Stimulated activated CD8-positive, alpha-beta memory T cell treated with anti-CD3 and anti-CD28 coated beads, Interleukin-7, amount 100 ng/mL, for 48 hours (primary cell): Measurements from ENCODE around the gene GNAT2.
"Not testable (repeated sequence)": the region's sequence is repeated elsewhere in the genome, so short reads cannot be mapped to it uniquely, and the experiment has no call there.

ENCODE experiments used
- DNase-seq, 2 donors: peaks; one replicate each; pipeline ENCODE4 v3.0.0-alpha.2; 2020; ENCODE audit warnings: low read depth in 1 of 2; ENCODE audit errors: extremely low read depth in 1 of 2

GNAT2 gene

DNA sequence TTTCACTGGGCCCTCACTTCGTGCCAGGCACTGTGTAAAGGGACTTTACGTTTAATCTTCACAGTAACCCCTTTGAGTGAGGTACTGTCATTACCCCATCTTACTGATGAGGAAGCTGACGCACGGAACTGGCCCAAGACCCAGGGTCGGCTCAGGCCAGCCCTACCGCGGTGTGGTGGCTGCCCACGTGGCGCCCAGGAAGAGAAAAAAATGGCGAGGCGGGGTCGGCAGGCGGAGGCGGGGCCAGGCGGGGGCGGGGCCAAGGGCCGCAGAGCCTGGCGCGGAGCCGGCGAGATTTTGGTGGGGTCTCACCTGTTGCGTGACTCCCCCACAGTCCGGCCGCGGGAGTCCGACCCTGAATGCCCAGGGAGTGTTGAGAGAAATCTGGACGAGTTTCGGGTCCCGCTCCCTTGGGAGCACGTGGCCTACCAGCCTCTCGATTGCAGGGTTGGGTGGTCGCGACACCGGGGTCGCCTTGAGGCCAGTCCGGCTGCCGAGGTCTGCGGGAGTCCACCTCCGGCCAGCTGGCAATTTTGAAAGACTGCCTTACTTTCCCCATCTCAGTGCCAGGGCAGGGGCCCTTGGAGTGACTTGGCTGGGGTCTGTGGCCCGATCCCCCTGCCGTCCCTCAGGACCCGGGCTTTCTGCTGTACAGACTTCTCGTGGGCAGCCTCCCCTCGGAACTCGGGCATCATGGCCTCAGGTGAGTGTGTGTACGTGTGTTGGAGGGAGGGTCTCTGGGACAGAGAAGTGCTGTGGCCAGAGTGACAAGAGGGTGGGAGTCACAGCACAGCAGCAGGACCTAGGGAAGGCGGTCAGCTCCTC, at the start of gene GNAT2, which contains the start of gene AMPD2:
GNAT2 (minus strand) TSS at position 41 of the 825 bp plus-strand sequence. CDS start 6,746 bp downstream, outside the sequence.
AMPD2 (plus strand) TSS at position 262 of the 825 bp plus-strand sequence. CDS start 1,339 bp downstream, outside the sequence.
- DNase-seq, result peak; percentile 63 to 65

- no peak for DNase-seq
These were observed 48.8 kb upstream of the GNAT2 start for GRCh38 chr1:109668123-109668775.

DNA sequence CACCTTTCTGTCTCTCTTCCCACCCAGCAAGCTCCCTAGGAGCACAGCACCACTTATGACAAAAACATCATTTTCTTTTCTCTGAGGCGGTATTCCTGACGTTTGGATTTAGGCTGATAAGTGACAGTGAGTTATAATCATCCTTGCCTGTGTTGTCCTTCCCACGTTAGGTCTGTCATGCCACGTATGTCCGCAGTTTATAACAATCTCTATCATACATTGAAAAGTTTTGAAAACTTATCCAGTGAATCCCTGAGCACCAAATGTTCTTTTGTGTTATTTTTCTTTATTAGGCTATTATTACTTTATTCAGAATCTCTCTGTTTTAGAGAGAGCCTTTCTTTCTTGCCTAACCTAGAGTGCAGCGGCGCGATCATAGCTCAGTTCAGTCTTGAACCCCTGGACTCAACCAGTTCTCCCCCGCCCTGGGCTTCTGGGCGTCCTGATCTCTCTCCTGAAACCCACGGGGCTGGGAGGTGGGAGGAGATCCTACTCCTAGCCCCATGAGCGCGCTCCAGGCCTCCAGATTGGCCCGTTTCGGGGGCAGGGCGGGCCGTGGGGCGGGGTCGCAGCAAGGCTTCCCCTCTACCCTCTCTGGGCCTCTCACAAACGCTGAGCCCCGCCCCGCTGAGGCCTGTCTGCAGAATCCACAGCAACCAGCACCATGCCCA, 48.2 kb upstream of the GNAT2 start, which contains the start of gene GSTM2:
GSTM2 (plus strand) TSS at position 606 of the 671 bp plus-strand sequence; CDS start at position 665, 59 bp downstream.
- DNase-seq, result peak; percentile 67 to 77

GRCh38 chr1:109664671-109665070, 45.3 kb upstream of the GNAT2 start:
- DNase-seq, result no peak

GRCh38 chr1:109661391-109661790, 42.0 kb upstream of the GNAT2 start:
- no peak for DNase-seq

- not testable (repeated sequence) for DNase-seq
These were observed 41.2 kb upstream of the GNAT2 start for GRCh38 chr1:109660691-109661026.

DNA sequence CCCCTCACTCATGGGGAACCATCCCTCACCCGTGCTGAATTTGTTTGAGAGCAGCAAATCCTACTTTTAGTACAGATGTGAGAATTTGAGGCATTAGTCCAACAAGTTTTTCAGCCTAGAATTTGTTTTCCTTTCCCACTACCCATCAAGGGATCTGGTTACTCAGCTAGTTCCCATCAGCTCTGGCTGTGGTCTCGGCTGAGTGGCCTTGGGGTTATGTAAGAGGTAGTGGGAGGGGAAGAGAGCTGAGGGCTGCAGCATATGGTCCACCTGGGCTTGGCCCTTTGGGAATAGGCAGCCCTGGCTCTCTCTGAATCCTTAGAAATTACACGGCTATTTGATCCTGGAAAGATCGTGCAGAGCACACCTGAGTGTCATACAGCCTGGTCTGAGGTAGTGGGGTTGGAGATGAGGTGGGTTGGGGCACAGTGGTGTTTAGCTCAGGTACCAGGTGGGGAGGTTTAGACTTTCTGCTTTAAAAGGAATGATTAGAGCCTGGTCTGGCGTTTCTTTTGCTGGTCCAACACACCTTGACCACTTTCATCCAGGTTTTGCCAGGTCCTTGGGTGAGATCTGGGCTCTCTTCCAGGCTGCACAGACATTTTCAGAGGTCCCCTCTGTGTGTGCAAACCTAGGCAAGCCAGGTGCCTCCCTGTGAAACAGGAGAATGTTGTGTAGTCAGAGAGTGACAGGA, 40.7 kb upstream of the GNAT2 start:
- no peak for DNase-seq

DNA sequence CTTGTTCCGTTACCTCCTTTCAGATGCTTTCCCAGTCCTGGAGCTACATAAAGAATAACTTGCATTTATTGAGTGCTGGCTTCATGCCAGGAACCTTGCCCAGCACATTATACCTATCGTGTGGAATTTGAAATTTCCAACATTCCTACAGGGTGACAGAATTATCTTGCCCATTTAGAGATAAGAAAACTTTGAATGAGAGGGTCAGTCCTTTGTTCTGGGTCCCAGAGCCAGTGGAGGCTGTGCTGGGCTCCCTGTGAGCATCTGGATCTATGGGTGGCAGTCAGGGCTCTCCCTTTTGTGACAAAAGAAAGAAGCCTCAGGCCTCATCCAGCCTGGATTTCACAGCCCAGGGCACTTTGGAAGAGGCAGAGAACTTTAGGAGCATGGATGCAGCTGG, 39.7 kb upstream of the GNAT2 start:
- DNase-seq, result no peak

- DNase-seq, result no peak
These were observed 39.2 kb upstream of the GNAT2 start for GRCh38 chr1:109658533-109659042.

- no peak for DNase-seq
These were observed 38.6 kb upstream of the GNAT2 start for GRCh38 chr1:109657970-109658369.

GRCh38 chr1:109657395-109657794, 38.0 kb upstream of the GNAT2 start:
- no peak for DNase-seq

DNA sequence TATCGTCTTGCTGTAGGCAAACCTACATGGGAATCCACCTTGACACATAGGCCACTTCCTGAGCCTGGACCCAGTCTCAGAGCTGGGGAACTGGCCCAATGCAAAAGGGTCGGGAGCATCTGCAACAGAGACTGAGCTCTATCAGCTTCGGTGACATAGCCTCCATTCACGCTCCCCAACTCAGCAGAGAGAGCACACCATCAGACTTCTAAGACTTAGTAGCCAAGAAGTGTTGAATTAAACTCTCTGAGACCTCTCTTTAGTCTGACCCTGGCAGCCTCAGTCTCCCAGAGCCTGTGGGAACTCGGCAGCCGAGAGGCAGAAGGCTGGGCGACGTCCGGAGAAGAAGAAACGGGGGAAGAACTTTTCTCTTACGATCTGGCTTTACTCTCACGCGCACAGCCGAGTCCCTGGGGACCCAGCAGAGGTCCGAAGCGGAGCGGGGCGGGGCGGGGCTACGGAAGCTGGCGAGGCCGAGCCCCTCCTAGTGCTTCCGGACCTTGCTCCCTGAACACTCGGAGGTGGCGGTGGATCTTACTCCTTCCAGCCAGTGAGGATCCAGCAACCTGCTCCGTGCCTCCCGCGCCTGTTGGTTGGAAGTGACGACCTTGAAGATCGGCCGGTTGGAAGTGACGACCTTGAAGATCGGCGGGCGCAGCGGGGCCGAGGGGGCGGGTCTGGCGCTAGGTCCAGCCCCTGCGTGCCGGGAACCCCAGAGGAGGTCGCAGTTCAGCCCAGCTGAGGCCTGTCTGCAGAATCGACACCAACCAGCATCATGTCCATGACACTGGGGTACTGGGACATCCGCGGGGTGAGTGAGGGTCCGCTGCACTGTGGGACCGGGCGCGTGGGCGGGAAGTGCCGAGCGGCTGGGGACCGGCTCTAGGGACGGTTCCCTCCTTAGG, 36.5 kb upstream of the GNAT2 start, which contains the start of gene GSTM4:
GSTM4 (plus strand) TSS at position 485 of the 905 bp plus-strand sequence; CDS start at position 776, 291 bp downstream.
- peak; percentile 50 to 66 for DNase-seq

GRCh38 chr1:109654519-109654918, 35.1 kb upstream of the GNAT2 start:
- no peak for DNase-seq

- no peak for DNase-seq
These were observed 33.9 kb upstream of the GNAT2 start for GRCh38 chr1:109653306-109653705.

- no peak for DNase-seq
These were observed 33.0 kb upstream of the GNAT2 start for GRCh38 chr1:109652402-109652801.

DNA sequence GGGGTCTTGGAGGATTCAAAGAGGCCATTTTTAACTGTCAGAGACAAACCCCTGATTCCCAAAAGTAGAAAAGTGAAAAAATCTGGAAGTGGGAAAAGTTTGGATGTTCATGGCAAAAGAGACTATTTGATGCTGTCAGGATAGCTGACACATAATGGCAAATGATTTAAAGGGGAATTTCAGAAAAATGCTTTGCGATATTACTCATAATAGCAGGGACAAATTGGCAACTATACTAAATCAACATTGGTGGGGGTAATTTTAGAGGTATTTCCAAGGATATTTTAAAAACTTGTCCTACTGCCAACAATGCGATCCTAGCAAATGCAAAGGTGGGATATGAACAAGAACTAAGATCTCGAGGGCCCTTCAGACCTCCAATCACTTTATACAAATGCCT, 31.2 kb upstream of the GNAT2 start:
- no peak for DNase-seq

GRCh38 chr1:109649491-109649914, 30.1 kb upstream of the GNAT2 start:
- no peak for DNase-seq

DNA sequence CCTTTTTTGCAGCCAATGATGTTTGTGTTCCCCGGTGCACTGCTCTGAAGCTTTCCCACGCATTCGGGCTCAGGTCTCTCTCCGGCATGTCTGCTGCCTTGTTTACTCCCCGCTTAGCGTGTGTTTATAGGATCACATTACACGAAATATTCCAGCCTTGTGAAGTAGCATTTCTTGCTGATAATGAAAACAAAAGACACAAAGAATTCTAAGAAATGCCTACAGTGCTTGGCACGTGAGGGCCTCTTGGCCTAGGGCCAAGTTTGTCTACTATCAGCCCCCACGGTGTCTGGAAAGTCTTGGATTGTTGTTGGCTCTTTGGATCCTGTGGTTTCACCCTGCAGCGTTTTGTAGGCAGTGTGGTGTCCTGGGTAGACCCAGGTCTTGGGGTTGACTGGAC, 25.3 kb upstream of the GNAT2 start:
- DNase-seq, result no peak
